Smooth muscle cell (in vitro differentiated cells): ENCODE results near the gene DNAH8. TPM values are rescaled to one million over a fixed set of nuclear protein-coding genes. Genes with fewer than 3 reads are reported as not detected.
A peak's percentile ranks its signal among the peaks of the same experiment; 100 is the strongest.
"Not testable (repeated sequence)": the region's sequence is repeated elsewhere in the genome, so short reads cannot be mapped to it uniquely, and the experiment has no call there.

ENCODE experiments used
- DNase-seq: peaks from one replicate; lab custom pipeline; 2025; ENCODE audit not compliant: unreplicated experiment; lab: John Stamatoyannopoulos, UW
- H2AFZ ChIP-seq: fragments of 200-600 bp; sonication (generic); 2 replicates; pipeline ENCODE4 v1.6.0; 2016; ENCODE audit warnings: antibody characterized with exemption, low read depth, mild to moderate bottlenecking
- H3F3A ChIP-seq: fragments of 200-600 bp; sonication (generic); 2 replicates; pipeline ENCODE4 v1.6.0; 2017; ENCODE audit warnings: antibody characterized with exemption, low read depth
- H3K27ac ChIP-seq: fragments of 200-600 bp; sonication (generic); 2 replicates; pipeline ENCODE4 v1.5.1; 2016; ENCODE audit warnings: low read depth, mild to moderate bottlenecking
- H3K27me3 ChIP-seq: fragments of 200-600 bp; sonication (generic); 2 replicates; pipeline ENCODE4 v1.6.1; 2016; ENCODE audit warnings: low read depth, mild to moderate bottlenecking
- H3K36me3 ChIP-seq: fragments of 200-600 bp; sonication (generic); 2 replicates; pipeline ENCODE4 v1.5.1; 2016; ENCODE audit warnings: low read depth
- H3K4me1 ChIP-seq: fragments of 200-600 bp; sonication (generic); 2 replicates; pipeline ENCODE4 v1.5.1; 2016; ENCODE audit warnings: low read depth
- H3K4me2 ChIP-seq: fragments of 200-600 bp; sonication (generic); 2 replicates; pipeline ENCODE4 v1.6.0; 2016; ENCODE audit warnings: mild to moderate bottlenecking
- H3K4me3 ChIP-seq: fragments of 200-600 bp; sonication (generic); 2 replicates; pipeline ENCODE4 v1.5.1; 2016; ENCODE audit warnings: mild to moderate bottlenecking
- H3K79me2 ChIP-seq: fragments of 200-600 bp; sonication (generic); 2 replicates; pipeline ENCODE4 v1.6.0; 2016; ENCODE audit warnings: low read depth, mild to moderate bottlenecking
- H3K9ac ChIP-seq: fragments of 200-600 bp; sonication (generic); 2 replicates; pipeline ENCODE4 v1.6.0; 2016; ENCODE audit warnings: low read depth
- H3K9me3 ChIP-seq: fragments of 200-600 bp; sonication (generic); replicated peaks from 2 replicates; pipeline ENCODE4 v1.5.1; 2016; ENCODE audit warnings: low read depth
- H4K20me1 ChIP-seq: fragments of 200-600 bp; sonication (generic); 2 replicates; pipeline ENCODE4 v1.6.0; 2016; ENCODE audit warnings: low read depth
- WGBS: methylation state at CpG from one replicate; pipeline ENCODE4 v1.1.7; 2016; ENCODE audit warnings: low lambda C conversion rate; 5-methylcytosine and 5-hydroxymethylcytosine counted together
- polyA plus RNA-seq: library from polyadenylated mRNA; unstranded; fragments of >200 nt; fragmentation: Nextera tagmentation; extraction: Ambion mirVana; gene quantifications from 2 replicates; pipeline ENCODE4 v1.2.1, GENCODE V29; 2016
- total RNA-seq: library from RNA; depleted of rRNA; stranded (reverse); fragments of >200 nt; gene quantifications from 2 replicates; pipeline ENCODE4 v1.2.3, GENCODE V29; 2014
- TF ChIP-seq, protein P1 (sequence below): fragments of 200-600 bp; sonication (generic); IDR thresholded peaks from 2 replicates; pipeline ENCODE4 v1.5.1; 2017; ENCODE audit warnings: borderline replicate concordance, mild to moderate bottlenecking, antibody characterized with exemption; ENCODE audit not compliant: insufficient read depth, poor library complexity, severe bottlenecking

The DNAH8 gene
- total and polyA plus RNA-seq, 2 experiments from 2014 or later, result not detected

DNA sequence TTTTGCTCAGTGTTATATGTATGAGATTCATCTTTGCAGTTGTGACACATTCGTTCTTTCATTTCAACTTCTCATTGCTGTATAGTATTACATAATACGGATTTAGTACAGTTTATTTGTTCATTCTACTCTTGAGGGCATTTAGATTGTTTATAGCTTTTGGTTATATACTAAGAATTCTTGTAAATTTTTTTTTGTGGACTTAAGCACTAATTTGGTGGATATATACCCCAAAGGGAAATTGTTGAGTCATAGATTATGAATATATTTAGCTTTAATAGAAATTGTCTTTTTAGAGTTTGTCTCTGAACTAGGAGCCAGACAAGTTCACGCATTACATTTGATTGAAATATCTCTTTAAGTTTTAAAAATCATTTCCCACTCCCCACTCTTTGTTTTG lies 79.6 kb downstream of the DNAH8 start:
- DNase-seq, result no peak
- Histone ChIP-seq H3K27me3 (no peaks in the 10 kb centered on the region), H3F3A (no peaks in the 10 kb centered on the region), H3K4me3 (no peak overlapping the region), H3K36me3 (no peaks in the 10 kb centered on the region), H3K9me3 (no peaks in the 10 kb centered on the region), H3K4me1 (peaks cover 7% of the 10 kb centered on the region), H3K9ac (no peak overlapping the region), H3K27ac (no peak overlapping the region), H3K4me2 (no peak overlapping the region), H2AFZ (no peak overlapping the region), H4K20me1 (no peaks in the 10 kb centered on the region), H3K79me2 (no peaks in the 10 kb centered on the region)
- TF ChIP-seq, protein P1, sequence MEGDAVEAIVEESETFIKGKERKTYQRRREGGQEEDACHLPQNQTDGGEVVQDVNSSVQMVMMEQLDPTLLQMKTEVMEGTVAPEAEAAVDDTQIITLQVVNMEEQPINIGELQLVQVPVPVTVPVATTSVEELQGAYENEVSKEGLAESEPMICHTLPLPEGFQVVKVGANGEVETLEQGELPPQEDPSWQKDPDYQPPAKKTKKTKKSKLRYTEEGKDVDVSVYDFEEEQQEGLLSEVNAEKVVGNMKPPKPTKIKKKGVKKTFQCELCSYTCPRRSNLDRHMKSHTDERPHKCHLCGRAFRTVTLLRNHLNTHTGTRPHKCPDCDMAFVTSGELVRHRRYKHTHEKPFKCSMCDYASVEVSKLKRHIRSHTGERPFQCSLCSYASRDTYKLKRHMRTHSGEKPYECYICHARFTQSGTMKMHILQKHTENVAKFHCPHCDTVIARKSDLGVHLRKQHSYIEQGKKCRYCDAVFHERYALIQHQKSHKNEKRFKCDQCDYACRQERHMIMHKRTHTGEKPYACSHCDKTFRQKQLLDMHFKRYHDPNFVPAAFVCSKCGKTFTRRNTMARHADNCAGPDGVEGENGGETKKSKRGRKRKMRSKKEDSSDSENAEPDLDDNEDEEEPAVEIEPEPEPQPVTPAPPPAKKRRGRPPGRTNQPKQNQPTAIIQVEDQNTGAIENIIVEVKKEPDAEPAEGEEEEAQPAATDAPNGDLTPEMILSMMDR, result no peak
- 85% methylated on average over 3 of the region's 3 CpGs for WGBS

DNA sequence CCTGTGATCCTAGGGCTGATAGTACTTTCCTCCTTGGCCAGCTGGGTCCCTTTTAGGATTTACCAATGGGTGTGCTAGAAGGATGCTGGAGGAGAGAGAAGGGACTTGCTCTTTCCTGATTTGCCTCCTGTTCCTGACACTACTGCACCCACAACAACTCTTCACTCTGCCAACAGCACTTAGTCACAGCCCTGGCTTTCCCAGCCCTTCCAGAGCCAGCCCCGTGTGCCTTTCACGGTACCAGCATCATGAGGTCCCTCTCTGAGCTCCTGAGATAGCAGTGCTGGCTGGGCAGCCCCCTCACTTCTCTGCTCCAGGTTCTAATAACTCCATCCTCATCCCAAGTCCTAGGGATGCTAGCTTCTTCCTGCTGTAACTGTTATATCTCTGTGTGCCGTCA lies 80.9 kb downstream of the DNAH8 start:
- Histone ChIP-seq H3K79me2 (no peaks in the 10 kb centered on the region), H3K9me3 (no peaks in the 10 kb centered on the region), H3K4me3 (no peak overlapping the region), H3K36me3 (no peaks in the 10 kb centered on the region), H3K27ac (no peak overlapping the region), H3K9ac (no peak overlapping the region), H3F3A (no peaks in the 10 kb centered on the region), H4K20me1 (no peaks in the 10 kb centered on the region), H3K27me3 (no peaks in the 10 kb centered on the region), H3K4me2 (no peak overlapping the region), H2AFZ (no peak overlapping the region), H3K4me1 (peaks cover 7% of the 10 kb centered on the region)
- TF ChIP-seq, protein P1, result no peak
- WGBS, result 60% methylated on average over 3 of the region's 3 CpGs
- no peak for DNase-seq

DNA sequence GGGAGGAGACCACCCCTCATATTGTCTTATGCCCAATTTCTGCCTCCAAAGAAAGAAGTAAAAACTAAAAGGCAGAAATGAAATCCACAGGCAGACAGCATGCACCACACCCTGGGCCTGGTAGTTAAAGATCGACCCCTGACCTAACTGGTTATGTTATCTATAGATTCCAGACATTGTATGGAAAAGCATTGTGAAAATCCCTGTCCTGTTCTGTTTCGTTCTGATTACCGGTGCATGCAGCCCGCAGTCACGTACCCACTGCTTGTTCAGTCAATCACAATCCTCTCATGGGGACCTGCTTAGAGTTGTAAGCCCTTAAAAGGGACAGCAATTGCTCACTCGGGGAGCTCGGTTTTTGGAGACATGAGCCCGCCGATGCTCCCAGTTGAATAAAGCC lies 81.3 kb downstream of the DNAH8 start:
- H3K9me3 ChIP-seq, H4K20me1 ChIP-seq, H3K36me3 ChIP-seq, H3K9ac ChIP-seq, H3K79me2 ChIP-seq, H3K27me3 ChIP-seq, H3F3A ChIP-seq, DNase-seq, H3K4me2 ChIP-seq, H3K4me1 ChIP-seq, H2AFZ ChIP-seq, H3K27ac ChIP-seq: not testable (repeated sequence)
- 35% methylated on average over 9 of the region's 9 CpGs for WGBS
- peak overlapping the region; percentile 21 for H3K4me3 ChIP-seq

DNA sequence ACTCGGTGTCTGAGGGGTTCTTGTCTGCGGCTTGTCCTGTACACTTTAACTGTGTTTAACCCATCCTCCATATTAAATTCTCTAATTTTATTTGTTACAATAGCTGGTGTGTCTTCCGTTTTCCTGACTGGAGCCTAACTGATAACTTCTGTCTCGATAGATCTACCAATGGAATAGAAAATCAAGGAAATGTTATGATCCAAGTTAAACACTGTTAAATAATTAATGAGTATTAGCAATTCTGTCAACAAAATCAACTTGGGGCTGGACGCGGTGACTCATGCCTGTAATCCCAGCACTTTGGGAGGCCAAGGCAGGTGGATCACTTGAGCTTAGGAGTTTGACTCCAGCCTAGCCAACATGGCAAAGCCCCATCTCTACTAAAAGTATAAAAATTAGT lies 81.7 kb downstream of the DNAH8 start:
- H3K36me3 ChIP-seq, result no peaks in the 10 kb centered on the region
- no peaks in the 10 kb centered on the region for H3F3A ChIP-seq
- no peaks in the 10 kb centered on the region for H3K27me3 ChIP-seq
- H3K4me2 ChIP-seq, result peak overlapping the region; percentile 49
- H2AFZ ChIP-seq, result no peak overlapping the region
- TF ChIP-seq, protein P1, result no peak
- WGBS, result 69% methylated on average over 6 of the region's 6 CpGs
- peak overlapping the region; percentile 21 for H3K4me3 ChIP-seq
- no peaks in the 10 kb centered on the region for H3K79me2 ChIP-seq
- H3K9ac ChIP-seq, result no peak overlapping the region
- no peak for DNase-seq
- no peaks in the 10 kb centered on the region for H3K9me3 ChIP-seq
- peaks cover 7% of the 10 kb centered on the region for H3K4me1 ChIP-seq
- no peaks in the 10 kb centered on the region for H4K20me1 ChIP-seq
- H3K27ac ChIP-seq, result no peak overlapping the region
